ENCODE measurements around the gene CDKN1C. TPM values are rescaled to one million over a fixed set of nuclear protein-coding genes. Genes with fewer than 3 reads are reported as not detected.

CDKN1C gene
- total and polyA plus RNA-seq, 2 experiments from 2014 or later: 0.38 to 0.43 TPM

GRCh38 chr11:2849994-2850770, 35.4 kb downstream of the CDKN1C start:
- Histone ChIP-seq H3K9me3 (ENCODE audit: low read depth) (no peaks in the 10 kb centered on the region), H4K20me1 (ENCODE audit: insufficient read depth) (no peaks in the 10 kb centered on the region), H3K9ac (no peak overlapping the region), H3K4me3 (no peak overlapping the region), H3K36me3 (ENCODE audit: low read depth) (no peaks in the 10 kb centered on the region), H3K79me2 (ENCODE audit: insufficient read depth) (no peaks in the 10 kb centered on the region), H3K4me1 (ENCODE audit: insufficient read depth) (no peaks in the 10 kb centered on the region), H3K4me2 (ENCODE audit: unreplicated experiment) (no peak overlapping the region), H3K9me2 (ENCODE audit: insufficient read depth) (no peaks in the 10 kb centered on the region), H3K27ac (no peak overlapping the region), H3K27me3 (replicated peaks; ENCODE audit: insufficient read depth) (peaks cover 5% of the 10 kb centered on the region; the same call in 1 of the 2 replicates), H2AFZ (no peak overlapping the region), H3F3A (ENCODE audit: insufficient read depth) (no peaks in the 10 kb centered on the region)
- in situ Hi-C loops (cut with MboI): no loop called here
- WGBS, 2 experiments (ENCODE audit: low coverage in 1 of 2, low lambda C conversion rate in 2 of 2, missing lambda C conversion rate in 2 of 2): 74 to 77% methylated on average over 41 to 53 of the region's 53 CpGs
- no peak for DNase-seq
- TF ChIP-seq EZH2 (IDR thresholded peaks at IDR 0.05; ENCODE audit: insufficient read depth, poor library complexity, severe bottlenecking): no peak
- no peak for TF ChIP-seq EZH2phosphoT487 (IDR thresholded peaks at IDR 0.05; ENCODE audit: insufficient read depth, low read depth)

GRCh38 chr11:2848497-2848896, 37.1 kb downstream of the CDKN1C start:
- Histone ChIP-seq H3K27me3 (replicated peaks; ENCODE audit: insufficient read depth) (no peaks in the 10 kb centered on the region), H3K9me3 (ENCODE audit: low read depth) (no peaks in the 10 kb centered on the region), H3K9me2 (ENCODE audit: insufficient read depth) (no peaks in the 10 kb centered on the region), H3K4me2 (ENCODE audit: unreplicated experiment) (no peak overlapping the region), H3K9ac (no peak overlapping the region), H3K36me3 (ENCODE audit: low read depth) (no peaks in the 10 kb centered on the region), H2AFZ (no peak overlapping the region), H4K20me1 (ENCODE audit: insufficient read depth) (no peaks in the 10 kb centered on the region), H3F3A (ENCODE audit: insufficient read depth) (no peaks in the 10 kb centered on the region), H3K79me2 (ENCODE audit: insufficient read depth) (no peaks in the 10 kb centered on the region), H3K4me3 (no peak overlapping the region), H3K4me1 (ENCODE audit: insufficient read depth) (no peaks in the 10 kb centered on the region), H3K27ac (no peak overlapping the region)
- TF ChIP-seq EZH2phosphoT487 (IDR thresholded peaks at IDR 0.05; ENCODE audit: insufficient read depth, low read depth): no peak
- WGBS, 2 experiments (ENCODE audit: low coverage in 1 of 2, low lambda C conversion rate in 2 of 2, missing lambda C conversion rate in 2 of 2): 54 to 62% methylated on average over 7 to 9 of the region's 9 CpGs
- no peak for DNase-seq
- in situ Hi-C loops (cut with MboI): no loop called here

- DNase-seq: no peak
- no peaks in the 10 kb centered on the region for H3K9me3 ChIP-seq (ENCODE audit: low read depth)
These were observed 38.0 kb downstream of the CDKN1C start for GRCh38 chr11:2847561-2847960.

GRCh38 chr11:2846470-2846869, 39.1 kb downstream of the CDKN1C start:
- Histone ChIP-seq H3K27me3 (replicated peaks; ENCODE audit: insufficient read depth) (no peaks in the 10 kb centered on the region), H3K27ac (no peak overlapping the region), H3K4me3 (no peak overlapping the region), H3K79me2 (ENCODE audit: insufficient read depth) (no peaks in the 10 kb centered on the region), H3K4me1 (ENCODE audit: insufficient read depth) (no peaks in the 10 kb centered on the region), H3K36me3 (ENCODE audit: low read depth) (no peaks in the 10 kb centered on the region), H3K9me2 (ENCODE audit: insufficient read depth) (no peaks in the 10 kb centered on the region), H4K20me1 (ENCODE audit: insufficient read depth) (no peaks in the 10 kb centered on the region), H2AFZ (no peak overlapping the region), H3K9ac (no peak overlapping the region), H3K4me2 (ENCODE audit: unreplicated experiment) (no peak overlapping the region), H3K9me3 (ENCODE audit: low read depth) (no peaks in the 10 kb centered on the region), H3F3A (ENCODE audit: insufficient read depth) (no peaks in the 10 kb centered on the region)
- no peak for TF ChIP-seq EZH2phosphoT487 (IDR thresholded peaks at IDR 0.05; ENCODE audit: insufficient read depth, low read depth)
- no peak for TF ChIP-seq EZH2 (IDR thresholded peaks at IDR 0.05; ENCODE audit: insufficient read depth, poor library complexity, severe bottlenecking)
- DNase-seq: no peak
- in situ Hi-C loops (cut with MboI): no loop called here
- 82% methylated on average over 11 of the region's 11 CpGs for WGBS, 2 experiments (ENCODE audit: low coverage in 1 of 2, low lambda C conversion rate in 2 of 2, missing lambda C conversion rate in 2 of 2)

More at GRCh38 chr11:2847561-2847960, 38.0 kb downstream of the CDKN1C start:
- H4K20me1 ChIP-seq (ENCODE audit: insufficient read depth): no peaks in the 10 kb centered on the region
- H3K4me3 ChIP-seq: no peak overlapping the region
- no peak overlapping the region for H3K9ac ChIP-seq
- H3K79me2 ChIP-seq (ENCODE audit: insufficient read depth): no peaks in the 10 kb centered on the region
- WGBS, 2 experiments (ENCODE audit: low coverage in 1 of 2, low lambda C conversion rate in 2 of 2, missing lambda C conversion rate in 2 of 2): 66 to 80% methylated on average over 11 to 21 of the region's 21 CpGs
- no peak for TF ChIP-seq EZH2phosphoT487 (IDR thresholded peaks at IDR 0.05; ENCODE audit: insufficient read depth, low read depth)
- TF ChIP-seq EZH2 (IDR thresholded peaks at IDR 0.05; ENCODE audit: insufficient read depth, poor library complexity, severe bottlenecking): no peak
- H3K27me3 ChIP-seq (replicated peaks; ENCODE audit: insufficient read depth): no peaks in the 10 kb centered on the region
- no peak overlapping the region for H2AFZ ChIP-seq
- no peaks in the 10 kb centered on the region for H3K9me2 ChIP-seq (ENCODE audit: insufficient read depth)
- H3K4me1 ChIP-seq (ENCODE audit: insufficient read depth): no peaks in the 10 kb centered on the region
- in situ Hi-C loops (cut with MboI): no loop called here
- H3F3A ChIP-seq (ENCODE audit: insufficient read depth): no peaks in the 10 kb centered on the region
- no peaks in the 10 kb centered on the region for H3K36me3 ChIP-seq (ENCODE audit: low read depth)
- no peak overlapping the region for H3K27ac ChIP-seq
- H3K4me2 ChIP-seq (ENCODE audit: unreplicated experiment): no peak overlapping the region

Data from GM23248 (cell line).